GM18868 (cell line): ENCODE data around the gene KRT78.
"Not testable (repeated sequence)": the region's sequence is repeated elsewhere in the genome, so short reads cannot be mapped to it uniquely, and the experiment has no call there.

ENCODE experiments used
- ATAC-seq: cut with Tn5 transposase; IDR thresholded peaks from one replicate; pipeline ENCODE4 v1.9.1; 2021; ENCODE audit warnings: mild to moderate bottlenecking, moderate library complexity; ENCODE audit not compliant: unreplicated experiment

Gene KRT78

GRCh38 chr12:52848661-52849255 lies at the start of gene KRT78:
KRT78 (minus strand) TSS chr12:52848994; CDS start chr12:52848930, 64 bp downstream.
- ATAC-seq, result no peak

GRCh38 chr12:52896190-52897100 lies 47.7 kb upstream of the KRT78 start:
- no peak for ATAC-seq

GRCh38 chr12:52895726-52896189 lies 47.0 kb upstream of the KRT78 start:
- ATAC-seq, result no peak

- ATAC-seq, result no peak
Observed at GRCh38 chr12:52892974-52893373, 44.2 kb upstream of the KRT78 start.

- no peak for ATAC-seq
Observed at GRCh38 chr12:52892207-52892852, 43.5 kb upstream of the KRT78 start.

- ATAC-seq, result no peak
Observed at GRCh38 chr12:52891044-52891443, 42.2 kb upstream of the KRT78 start.

GRCh38 chr12:52890417-52890816 lies 41.6 kb upstream of the KRT78 start:
- no peak for ATAC-seq

GRCh38 chr12:52884526-52885293 lies 35.9 kb upstream of the KRT78 start:
- ATAC-seq, result no peak

GRCh38 chr12:52880499-52880898 lies 31.7 kb upstream of the KRT78 start:
- not testable (repeated sequence) for ATAC-seq

GRCh38 chr12:52879394-52880351 lies 30.9 kb upstream of the KRT78 start:
- peak; percentile 51 for ATAC-seq

- no peak for ATAC-seq
Observed at GRCh38 chr12:52878507-52879393, 30.0 kb upstream of the KRT78 start.

- no peak for ATAC-seq
Observed at GRCh38 chr12:52877242-52877641, 28.4 kb upstream of the KRT78 start.

- ATAC-seq, result no peak
Observed at GRCh38 chr12:52876372-52876771, 27.6 kb upstream of the KRT78 start.

- ATAC-seq, result no peak
Observed at GRCh38 chr12:52874573-52875435, 26.0 kb upstream of the KRT78 start.

GRCh38 chr12:52873832-52874572 lies 25.2 kb upstream of the KRT78 start:
- ATAC-seq, result no peak

GRCh38 chr12:52873513-52873831 lies 24.7 kb upstream of the KRT78 start:
- ATAC-seq, result no peak

- ATAC-seq, result no peak
Observed at GRCh38 chr12:52872644-52873389, 24.0 kb upstream of the KRT78 start.
